Esophagus muscularis mucosa (tissue), 3 donors: ENCODE results near the gene C5AR1.

ENCODE experiments used
- CTCF ChIP-seq, 3 experiments: fragments of 200-600 bp in 2 of 3; fragments of 450-650 bp in 1 of 3; sonication (generic) in 2 of 3; IDR thresholded peaks; one replicate each; pipeline ENCODE4 v1.5.1; 2017 to 2019; ENCODE audit warnings: antibody characterized with exemption in 3 of 3, mild to moderate bottlenecking in 2 of 3, moderate library complexity in 1 of 3
- EP300 ChIP-seq: sonication (generic); formaldehyde crosslinking; IDR thresholded peaks from one replicate; pipeline ENCODE4 v1.6.1; 2017; ENCODE audit warnings: antibody characterized with exemption

- TF ChIP-seq CTCF (IDR thresholded peaks at IDR 0.05) (no peak), EP300 (no peak)
These were observed 41.9 kb downstream of the C5AR1 start for GRCh38 chr19:47351548-47351947.
